Activated T-cell treated with anti-CD3 and anti-CD28 coated beads for 48 hours (primary cell): ENCODE data around the gene PIK3CA.
"Not testable (repeated sequence)": the region's sequence is repeated elsewhere in the genome, so short reads cannot be mapped to it uniquely, and the experiment has no call there.

Experiments
- DNase-seq: peaks from one replicate; pipeline ENCODE4 v3.0.0-alpha.2; 2020; ENCODE audit warnings: low read depth

The PIK3CA gene

DNA sequence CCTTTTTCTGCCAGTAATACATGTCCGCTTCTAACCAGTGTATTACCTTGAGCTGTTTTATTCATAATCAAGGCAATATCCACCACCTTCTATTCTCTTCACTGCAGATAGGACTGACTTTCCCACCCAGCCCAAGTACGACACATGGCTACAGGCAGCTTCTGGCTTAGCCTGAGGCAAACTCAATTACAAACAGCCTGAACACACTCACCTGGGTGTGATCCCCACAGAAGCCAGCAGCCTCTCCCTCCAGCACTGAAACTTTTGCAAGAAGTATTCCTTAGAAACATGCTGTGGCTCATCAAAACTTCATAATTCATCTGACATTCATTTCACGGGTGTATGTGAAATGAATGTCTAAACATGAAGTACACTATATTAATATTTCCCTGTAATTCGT lies 116.3 kb downstream of the PIK3CA start:
- no peak for DNase-seq

DNA sequence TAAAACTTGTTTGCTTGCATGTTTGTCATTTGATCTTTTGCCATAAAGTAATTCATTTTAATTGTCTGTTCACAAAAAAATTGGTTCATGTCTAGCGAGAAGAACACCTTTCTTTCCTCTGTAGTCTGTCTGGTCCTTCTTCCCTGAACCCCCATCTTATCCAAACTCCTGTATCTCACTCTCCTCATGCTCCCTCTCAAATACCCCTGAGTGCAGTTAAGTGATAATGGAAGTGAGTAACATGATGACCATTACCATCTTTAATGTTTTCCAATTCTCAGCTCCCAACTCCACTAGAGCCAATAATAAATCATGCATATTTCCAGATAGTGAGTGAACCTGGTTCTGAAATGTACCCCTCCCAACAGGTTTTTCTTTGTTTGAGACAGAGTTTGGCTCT lies 116.9 kb downstream of the PIK3CA start:
- no peak for DNase-seq

DNA sequence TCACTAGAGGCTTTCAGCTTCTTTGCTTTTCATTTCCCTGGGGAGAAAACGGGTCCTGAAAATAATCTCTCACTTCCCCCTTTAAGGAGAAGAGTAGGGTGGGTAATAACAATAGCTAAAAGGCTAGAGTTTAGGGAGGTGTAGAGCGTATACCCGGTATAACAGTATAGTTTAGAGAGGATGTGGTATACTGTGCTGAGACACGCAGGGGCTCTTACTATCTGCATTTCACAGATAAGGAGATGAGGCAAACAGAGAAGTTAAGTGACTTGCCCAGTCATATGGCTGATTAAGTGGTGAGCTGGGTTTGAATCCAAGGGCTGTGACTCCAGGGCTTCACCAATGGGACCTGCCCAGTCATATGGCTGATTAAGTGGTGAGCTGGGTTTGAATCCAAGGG lies 117.7 kb downstream of the PIK3CA start:
- no peak for DNase-seq

DNA sequence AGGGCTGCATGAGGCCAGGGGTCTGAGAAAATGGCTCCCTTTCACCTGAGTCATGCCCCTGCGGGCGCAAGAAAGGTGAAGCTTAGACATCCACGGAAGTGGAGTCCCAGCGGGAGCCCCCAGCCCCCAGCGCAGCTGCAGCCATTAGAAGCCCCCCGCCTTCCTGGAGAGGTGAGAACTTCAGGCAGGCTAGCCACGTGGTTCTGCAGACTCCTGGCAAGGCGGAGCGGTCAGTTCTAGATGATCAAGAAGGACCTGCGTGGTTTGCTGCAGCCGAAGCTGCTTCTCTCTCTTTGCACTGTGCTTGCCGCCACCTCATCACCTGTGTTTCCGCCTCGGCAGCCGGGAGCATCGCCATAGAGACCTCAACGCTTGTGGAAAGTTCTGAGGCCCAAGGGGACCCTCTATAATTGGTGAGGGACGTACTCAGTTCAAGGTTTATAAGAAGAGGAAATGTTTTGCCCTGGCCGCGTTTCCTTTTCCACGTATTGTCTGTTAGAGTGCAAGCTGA lies 118.6 kb downstream of the PIK3CA start:
- DNase-seq, result no peak

DNA sequence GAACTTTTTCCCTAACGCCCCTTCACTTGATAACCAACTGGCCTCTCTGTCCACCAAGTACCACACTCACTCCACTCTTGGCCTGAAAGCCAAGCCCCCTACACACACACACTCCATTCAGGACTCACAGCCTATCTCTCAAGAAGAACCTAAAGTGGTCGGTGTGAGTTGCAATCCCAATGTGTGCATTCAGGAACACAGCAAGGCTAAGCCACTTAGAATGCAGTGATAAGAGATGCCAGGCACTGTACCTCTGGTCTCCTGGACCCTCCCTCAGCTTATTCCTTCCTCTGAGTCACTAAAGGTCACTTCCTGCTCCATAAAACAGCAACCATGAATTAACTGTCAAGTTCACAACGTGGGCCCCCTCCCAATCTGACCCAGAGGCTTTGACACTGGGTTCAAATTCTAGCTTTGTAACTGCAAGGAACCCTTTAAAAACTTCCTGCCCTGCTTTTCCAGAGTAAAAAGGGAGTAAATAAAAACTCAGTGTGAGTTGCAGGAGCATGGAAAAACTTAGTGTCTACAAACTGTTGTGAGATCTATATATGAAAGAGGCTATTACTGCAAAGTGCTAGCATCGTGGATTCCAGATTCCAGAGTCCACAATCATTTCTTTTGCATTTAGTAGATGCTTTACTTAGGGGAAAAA lies 120.4 kb downstream of the PIK3CA start:
- DNase-seq, result no peak

DNA sequence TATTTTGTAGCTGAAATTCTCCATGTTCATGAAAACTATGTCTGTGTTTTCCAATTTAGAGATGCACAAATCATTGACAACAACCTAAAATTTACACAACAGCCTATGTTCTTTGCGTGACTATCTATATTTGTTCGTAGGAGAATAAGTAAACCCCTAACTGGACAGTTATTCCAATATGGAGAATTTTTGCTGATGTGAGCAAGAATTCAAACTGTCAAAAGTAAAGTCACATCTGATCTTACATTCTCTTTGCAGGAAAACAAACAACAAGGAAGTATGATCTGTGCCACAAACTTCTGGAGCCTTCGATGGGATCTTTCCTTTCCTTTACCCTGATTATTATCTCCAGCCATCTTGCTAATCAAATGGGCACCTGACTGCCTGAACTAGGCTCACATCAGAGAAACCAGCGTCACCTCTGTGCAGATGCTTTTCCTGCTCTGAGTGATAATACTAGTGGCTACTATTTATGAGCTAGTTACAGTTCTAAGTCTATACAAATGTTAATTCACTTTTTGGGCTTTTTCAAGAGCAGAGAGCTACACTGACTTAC lies 121.1 kb downstream of the PIK3CA start:
- DNase-seq, result no peak

DNA sequence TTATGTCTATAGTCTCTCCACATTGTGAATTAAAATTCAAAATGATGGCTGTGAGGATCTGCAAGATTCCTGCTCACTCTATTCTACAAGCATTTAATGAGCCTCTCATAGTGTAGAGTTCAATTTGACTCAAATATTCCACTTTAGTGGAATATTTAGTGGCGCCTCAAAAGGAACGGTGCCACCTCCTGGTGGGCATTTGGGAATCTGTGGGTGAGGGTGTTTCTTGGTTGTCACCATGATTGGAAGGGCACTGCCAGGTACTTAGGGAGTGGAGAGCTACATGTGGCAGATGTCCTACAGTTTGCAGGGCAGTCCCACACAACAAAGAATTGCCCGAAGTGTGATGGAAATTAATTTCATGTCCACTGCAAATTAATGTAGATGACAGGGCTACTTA lies 124.2 kb downstream of the PIK3CA start:
- no peak for DNase-seq

DNA sequence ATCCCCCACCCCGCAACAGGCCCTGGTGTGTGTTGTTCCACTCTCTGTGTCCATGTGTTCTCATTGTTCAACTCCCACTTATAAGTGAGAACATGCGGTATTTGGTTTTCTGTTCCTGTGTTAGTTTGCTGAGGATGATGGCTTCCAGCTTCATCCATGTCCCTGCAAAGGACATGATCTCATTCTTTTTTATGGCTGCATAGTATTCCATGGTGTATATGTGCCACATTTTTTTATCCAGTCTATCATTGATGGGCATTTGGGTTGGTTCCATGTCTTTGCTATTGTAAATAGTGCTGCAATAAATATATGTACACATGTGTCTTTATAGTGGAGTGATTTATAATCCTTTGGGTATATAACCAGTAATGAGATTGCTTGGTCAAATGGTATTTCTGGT lies 126.3 kb downstream of the PIK3CA start:
- not testable (repeated sequence) for DNase-seq

DNA sequence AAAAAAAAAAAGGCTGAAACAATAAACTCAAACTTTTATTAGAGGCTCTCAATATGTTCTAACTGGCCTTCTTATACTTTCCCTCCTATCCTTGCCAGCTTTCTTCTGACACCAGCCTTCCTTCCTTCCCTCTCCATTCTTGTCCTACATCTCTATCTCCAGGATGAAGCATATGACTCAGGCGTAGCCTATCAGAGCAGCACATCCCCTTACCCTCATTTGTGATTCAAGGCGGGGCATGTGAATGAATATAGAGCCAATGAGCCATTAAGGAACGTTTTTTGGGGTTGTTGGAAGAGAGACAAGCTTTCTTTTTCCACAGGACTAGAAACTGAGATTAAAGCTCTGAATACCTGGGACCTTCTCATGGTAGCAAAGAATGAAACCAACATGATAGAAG lies 127.8 kb downstream of the PIK3CA start:
- no peak for DNase-seq

DNA sequence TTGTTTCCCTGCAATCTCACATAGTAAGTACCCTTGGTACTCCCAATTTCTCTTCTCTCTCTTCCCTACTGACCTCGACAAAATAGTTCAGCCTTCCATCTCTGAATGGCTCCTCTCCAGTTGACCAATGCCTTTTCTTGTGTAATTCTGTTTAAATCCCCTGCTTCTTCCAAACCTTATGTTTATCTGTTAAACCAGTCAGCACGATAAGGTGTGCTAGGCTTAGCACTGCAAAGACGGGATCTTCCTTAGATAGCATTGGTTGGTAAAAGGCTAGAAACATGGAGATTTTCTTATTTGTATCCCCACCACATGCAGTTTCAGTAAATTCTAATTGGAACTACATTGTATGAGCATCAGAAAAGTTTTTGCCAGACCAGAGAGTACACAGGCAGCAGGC lies 128.6 kb downstream of the PIK3CA start:
- DNase-seq, result no peak

DNA sequence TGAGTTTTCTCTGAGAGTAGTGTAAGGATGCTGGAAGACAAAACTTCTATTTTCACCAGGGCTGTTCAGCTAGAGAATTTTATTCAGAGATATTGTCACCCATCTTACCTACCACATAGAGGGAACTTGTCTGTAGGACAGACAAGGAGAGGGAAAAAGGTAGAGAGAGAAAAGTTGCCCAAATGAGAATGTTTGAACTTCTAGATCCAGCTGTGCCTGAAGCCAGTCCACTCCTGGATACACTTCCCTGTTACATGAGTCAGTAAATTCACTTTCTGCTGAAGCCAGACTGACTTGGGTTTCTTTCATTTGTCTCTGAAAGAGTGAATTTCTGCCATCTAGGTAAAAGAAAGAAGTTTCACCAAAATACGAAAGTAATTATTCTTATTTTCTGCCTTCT lies 130.0 kb downstream of the PIK3CA start:
- no peak for DNase-seq

DNA sequence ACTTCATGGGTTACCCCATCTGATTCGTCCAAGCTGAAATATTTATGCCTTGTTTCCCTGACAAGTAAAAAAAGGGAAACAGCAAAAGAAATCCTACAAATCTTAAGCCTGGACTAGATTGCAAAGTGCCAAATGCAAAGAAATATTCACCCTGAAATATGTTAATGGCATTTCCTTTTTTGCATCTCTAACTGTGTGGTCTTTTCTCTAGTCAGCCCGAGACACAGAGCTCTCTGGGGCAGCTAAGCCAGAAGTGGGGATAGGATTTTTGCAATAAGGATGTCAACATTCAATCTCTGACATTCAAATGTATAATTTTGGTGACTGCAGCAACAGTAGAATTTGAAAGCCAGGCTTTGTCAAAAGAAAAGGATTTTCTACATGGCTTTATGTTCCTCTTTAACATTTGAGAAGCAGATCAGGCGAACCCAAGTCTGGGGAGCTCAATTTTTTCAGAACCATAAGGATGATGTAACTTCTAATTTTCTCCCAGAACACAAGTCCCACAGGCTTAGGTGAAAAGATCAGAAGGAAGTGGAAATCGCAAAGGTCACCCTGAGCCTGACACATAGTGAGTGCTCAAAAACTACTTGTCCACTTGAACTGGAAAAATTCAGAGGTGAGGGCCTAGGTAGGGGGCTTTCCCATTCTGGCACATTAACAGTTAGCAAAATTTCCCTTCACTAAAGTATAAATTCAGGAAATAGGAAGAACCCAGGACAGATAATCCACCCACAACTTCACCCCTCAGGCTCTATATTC lies 131.0 kb downstream of the PIK3CA start:
- DNase-seq, result no peak

DNA sequence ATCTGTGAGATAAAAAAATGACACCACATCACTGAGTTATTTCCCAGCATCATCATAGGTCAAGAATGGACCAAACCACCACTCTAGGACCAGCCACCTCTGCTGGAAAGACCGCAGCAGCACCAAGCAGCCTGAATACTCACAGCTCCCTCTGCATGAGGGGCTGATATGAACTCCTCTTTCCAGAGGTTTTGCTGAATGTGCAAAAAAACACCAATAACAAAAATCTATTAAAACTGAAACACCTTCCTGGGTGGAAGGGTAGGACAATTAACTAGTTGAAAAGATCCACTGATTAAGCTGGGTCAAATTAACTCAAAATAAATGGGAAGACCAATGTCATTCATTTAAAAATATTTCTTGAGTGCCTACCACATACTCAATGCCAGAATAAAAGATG lies 131.7 kb downstream of the PIK3CA start:
- DNase-seq, result no peak

DNA sequence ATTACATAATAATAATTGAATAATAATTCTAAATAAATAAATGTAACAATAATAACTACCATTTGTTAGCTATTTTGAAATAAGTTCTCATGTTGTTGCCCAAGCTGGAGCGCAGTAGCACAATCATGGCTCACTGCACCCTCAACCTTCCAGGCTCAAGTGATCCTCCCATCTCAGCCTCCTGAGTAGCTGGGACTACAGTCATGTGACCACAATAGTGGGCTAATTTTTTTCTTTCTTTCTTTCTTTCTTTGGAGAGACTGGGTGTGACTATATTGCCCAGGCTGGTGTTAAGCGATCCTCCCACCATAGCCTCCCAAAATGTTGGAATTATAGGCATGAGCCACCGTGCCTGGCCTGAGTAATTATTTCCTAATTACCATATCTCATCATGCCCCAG lies 133.7 kb downstream of the PIK3CA start:
- no peak for DNase-seq

DNA sequence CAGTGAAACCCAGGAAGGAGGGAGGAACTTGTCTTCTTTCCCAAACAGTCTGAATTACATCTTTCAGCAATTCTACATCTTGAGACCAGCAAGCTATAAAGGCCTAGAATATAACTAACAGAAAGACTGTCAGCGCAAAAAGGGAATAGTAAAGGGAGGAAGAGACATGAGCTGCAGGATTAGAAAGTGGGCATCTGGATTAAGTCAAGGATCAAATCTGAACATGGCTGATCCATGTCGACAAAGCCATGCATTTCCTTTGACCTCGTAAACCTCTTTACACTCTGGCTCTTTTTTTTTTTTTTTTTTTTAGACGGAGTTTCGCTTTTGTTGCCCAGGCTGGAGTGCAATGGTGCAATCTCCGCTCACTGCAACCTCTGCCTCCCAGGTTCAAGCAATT lies 138.2 kb downstream of the PIK3CA start:
- no peak for DNase-seq

DNA sequence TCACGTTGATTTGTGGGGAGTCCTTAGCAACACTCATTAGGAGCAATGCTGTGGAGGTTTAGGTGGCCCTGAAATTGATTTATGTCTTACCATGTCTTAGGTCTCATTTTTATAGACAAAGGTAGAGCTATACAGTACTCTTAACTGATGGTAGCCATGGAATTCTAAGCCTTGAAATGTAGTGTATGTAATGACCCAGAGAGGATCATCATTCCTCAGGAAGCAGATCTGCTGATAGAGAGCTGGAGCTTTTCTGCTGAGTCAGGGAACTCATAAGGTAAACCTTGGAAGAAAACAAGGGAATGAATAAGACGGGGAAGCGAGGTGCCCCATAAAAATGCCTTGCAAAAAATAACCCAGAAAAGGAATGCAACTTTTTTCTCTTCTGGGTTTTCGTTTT lies 140.7 kb downstream of the PIK3CA start:
- DNase-seq, result no peak

DNA sequence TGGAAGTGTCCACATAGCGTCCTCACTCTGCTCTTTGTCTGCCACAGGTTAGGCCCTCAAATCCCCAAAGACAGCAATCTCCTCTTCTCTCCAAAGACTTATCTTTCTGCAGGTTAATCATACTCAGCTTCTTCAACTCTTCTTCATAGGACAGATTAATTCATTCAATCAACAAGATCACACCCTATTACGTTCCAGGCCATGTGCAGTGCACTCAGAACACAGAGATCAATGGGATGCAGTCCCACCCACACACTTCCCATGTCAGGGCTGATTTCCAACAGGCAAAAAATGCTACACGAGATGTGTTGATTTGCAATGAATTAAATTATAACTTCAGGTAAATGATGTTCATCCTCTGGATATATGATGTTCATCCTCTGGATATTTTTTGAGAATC lies 141.1 kb downstream of the PIK3CA start:
- DNase-seq, result no peak
